OCI-LY7 (cell line): ENCODE data around the gene C5orf58.

ENCODE experiments used
- EZH2phosphoT487 ChIP-seq: fragments of 200-600 bp; sonication (generic); IDR thresholded peaks from 2 replicates; pipeline ENCODE4 v1.6.1; 2018; ENCODE audit warnings: low read depth, borderline replicate concordance, mild to moderate bottlenecking, mixed run types, antibody characterized with exemption, low read length, moderate library complexity, mixed read lengths
- TF ChIP-seq, protein P1 (sequence below): fragments of 200-600 bp; sonication (generic); conservative IDR thresholded peaks from 2 replicates; pipeline ENCODE4 v1.5.1; 2014; ENCODE audit warnings: mild to moderate bottlenecking, antibody characterized with exemption, low read length, moderate library complexity, mixed read lengths

DNA sequence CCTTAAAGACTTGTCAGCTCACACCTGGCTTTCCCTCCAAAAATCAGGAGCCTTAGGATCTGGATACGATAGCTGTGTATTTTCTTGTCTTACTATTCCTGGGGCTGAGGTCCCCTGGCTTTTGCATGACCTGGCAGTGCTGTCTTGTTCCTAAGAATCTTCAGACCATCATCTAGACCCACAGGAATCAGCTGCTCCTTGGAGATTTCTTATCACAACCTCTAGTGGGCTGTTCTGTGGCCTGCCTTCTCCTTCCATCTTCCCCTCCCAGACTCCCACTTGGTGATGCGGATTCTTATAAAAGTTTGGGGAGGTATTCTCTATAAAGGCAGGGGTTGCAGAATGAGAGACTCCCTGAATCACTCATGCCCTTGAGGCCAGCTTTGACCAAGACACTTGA lies 43.4 kb downstream of the C5orf58 start:
- TF ChIP-seq, protein P1, sequence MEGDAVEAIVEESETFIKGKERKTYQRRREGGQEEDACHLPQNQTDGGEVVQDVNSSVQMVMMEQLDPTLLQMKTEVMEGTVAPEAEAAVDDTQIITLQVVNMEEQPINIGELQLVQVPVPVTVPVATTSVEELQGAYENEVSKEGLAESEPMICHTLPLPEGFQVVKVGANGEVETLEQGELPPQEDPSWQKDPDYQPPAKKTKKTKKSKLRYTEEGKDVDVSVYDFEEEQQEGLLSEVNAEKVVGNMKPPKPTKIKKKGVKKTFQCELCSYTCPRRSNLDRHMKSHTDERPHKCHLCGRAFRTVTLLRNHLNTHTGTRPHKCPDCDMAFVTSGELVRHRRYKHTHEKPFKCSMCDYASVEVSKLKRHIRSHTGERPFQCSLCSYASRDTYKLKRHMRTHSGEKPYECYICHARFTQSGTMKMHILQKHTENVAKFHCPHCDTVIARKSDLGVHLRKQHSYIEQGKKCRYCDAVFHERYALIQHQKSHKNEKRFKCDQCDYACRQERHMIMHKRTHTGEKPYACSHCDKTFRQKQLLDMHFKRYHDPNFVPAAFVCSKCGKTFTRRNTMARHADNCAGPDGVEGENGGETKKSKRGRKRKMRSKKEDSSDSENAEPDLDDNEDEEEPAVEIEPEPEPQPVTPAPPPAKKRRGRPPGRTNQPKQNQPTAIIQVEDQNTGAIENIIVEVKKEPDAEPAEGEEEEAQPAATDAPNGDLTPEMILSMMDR: no peak
- TF ChIP-seq EZH2phosphoT487: no peak
